Mucosa of descending colon (tissue), 3 donors: Measurements from ENCODE around the gene ASMTL. TPM values are rescaled to one million over a fixed set of nuclear protein-coding genes. Genes with fewer than 3 reads are reported as not detected.

Source experiments
- ATAC-seq: fragments of 200-7000 bp; cut with Tn5 transposase; one replicate; pipeline ENCODE4 v1.9.1; 2020; ENCODE audit warnings: mild to moderate bottlenecking, moderate library complexity
- DNase-seq, 3 donors: peaks; one replicate each; pipeline ENCODE4 v3.0.0-alpha.2; 2020
- H3K36me3 ChIP-seq: fragments of 200-600 bp; one replicate; pipeline ENCODE4 v1.8.0; 2021; ENCODE audit warnings: low read depth, mild to moderate bottlenecking
- H3K4me1 ChIP-seq: fragments of 200-600 bp; one replicate; pipeline ENCODE4 v1.8.0; 2021; ENCODE audit warnings: low read depth, mild to moderate bottlenecking
- H3K4me3 ChIP-seq: fragments of 200-600 bp; one replicate; pipeline ENCODE4 v1.8.0; 2021; ENCODE audit warnings: mild to moderate bottlenecking
- H3K9me3 ChIP-seq: fragments of 200-600 bp; one replicate; pipeline ENCODE4 v1.8.0; 2021; ENCODE audit warnings: mild to moderate bottlenecking
- intact Hi-C, 2 donors: fragments of 100-400 bp; cut with DNase I in 1 of 2; cut with micrococcal nuclease in 1 of 2; formaldehyde crosslinking; loops; one replicate each; pipeline versions ENCODE4 v1.11.0 to v1.11.1; 2022; cut with DNase I, micrococcal nuclease
- total RNA-seq, 3 donors: library from RNA; stranded (reverse); fragmentation: NEBNext Ultra II Directional in 2 of 3; extraction: Animal tissue kit (Norgen Biotek cat#: 25700) in 2 of 3; gene quantifications; one replicate each; pipeline versions ENCODE4 v1.2.1 to v1.2.4, GENCODE V29; 2021 to 2023
- TF ChIP-seq, protein P1 (sequence below): fragments of 200-600 bp; IDR thresholded peaks from one replicate; pipeline ENCODE4 v1.8.0; 2022; ENCODE audit warnings: antibody characterized with exemption, mild to moderate bottlenecking
- donor health status: DM: no; HTN: no; CAD: no; lungs with moderate emphysema.
- donor health status: DM: no; HTN: no; CAD: no.
- donor health status: DM: no; HTN: yes; CAD: no.

Gene ASMTL
- total RNA-seq, 3 donors from 2014 or later = 15.6 to 32.0 (median 18.8) TPM

DNA sequence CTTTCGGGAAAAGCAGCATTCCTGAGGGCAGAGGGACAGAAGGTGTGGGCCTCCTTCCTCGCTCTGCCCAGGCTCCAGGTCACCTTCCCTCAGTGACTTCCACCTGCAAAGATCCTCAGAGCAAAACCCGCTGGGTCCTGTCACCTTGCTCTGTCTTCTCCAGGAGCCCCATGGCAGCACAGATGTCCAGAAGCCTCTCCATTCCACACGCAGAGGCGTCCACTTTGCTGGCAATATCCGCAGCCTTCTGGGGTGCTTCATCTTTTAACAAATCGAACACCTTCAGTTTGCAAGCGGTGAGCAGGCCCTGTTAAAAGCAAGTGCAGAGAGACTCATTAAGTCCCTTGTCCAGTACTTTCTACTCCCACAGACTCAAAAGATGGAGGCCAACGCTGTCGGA is 27.3 kb downstream of the ASMTL start:
- Histone ChIP-seq H3K4me3 (no peak overlapping the region), H3K4me1 (no peaks in the 10 kb centered on the region), H3K9me3 (peaks cover 14% of the 10 kb centered on the region), H3K36me3 (no peaks in the 10 kb centered on the region)
- intact Hi-C loops = no loop called here
- peak in 2 of 3 donors; percentile 3 to 10 for DNase-seq
- no peak for ATAC-seq
- TF ChIP-seq, protein P1, sequence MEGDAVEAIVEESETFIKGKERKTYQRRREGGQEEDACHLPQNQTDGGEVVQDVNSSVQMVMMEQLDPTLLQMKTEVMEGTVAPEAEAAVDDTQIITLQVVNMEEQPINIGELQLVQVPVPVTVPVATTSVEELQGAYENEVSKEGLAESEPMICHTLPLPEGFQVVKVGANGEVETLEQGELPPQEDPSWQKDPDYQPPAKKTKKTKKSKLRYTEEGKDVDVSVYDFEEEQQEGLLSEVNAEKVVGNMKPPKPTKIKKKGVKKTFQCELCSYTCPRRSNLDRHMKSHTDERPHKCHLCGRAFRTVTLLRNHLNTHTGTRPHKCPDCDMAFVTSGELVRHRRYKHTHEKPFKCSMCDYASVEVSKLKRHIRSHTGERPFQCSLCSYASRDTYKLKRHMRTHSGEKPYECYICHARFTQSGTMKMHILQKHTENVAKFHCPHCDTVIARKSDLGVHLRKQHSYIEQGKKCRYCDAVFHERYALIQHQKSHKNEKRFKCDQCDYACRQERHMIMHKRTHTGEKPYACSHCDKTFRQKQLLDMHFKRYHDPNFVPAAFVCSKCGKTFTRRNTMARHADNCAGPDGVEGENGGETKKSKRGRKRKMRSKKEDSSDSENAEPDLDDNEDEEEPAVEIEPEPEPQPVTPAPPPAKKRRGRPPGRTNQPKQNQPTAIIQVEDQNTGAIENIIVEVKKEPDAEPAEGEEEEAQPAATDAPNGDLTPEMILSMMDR = no peak

DNA sequence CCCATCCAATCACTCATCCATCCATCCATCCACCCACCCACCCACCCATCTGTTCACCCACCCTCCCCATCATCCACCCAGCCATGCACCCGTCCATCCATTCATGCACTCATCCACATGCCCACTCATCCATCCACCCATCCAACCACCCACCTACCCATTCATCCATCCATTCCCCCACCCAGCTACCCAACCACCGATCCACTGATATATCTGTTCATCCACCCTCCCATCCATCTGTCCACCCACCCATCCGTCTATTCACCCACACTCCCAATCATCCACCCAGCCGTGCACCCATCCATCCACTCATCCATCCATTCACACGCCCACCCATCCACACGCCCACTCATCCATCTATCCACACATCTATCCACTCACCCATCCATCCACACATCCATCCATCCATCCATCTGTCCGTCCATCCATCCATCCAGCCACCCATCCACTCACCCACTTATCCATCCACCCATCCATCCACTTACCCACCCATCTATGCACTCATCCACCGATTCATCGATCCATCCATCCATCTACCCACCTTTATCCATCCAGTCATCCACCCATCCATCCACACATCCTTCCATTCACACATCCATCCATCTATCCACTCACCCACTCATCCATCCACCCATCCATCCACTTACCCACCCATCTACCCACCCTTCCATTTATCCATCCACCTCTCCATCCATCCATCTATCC is 28.4 kb downstream of the ASMTL start:
- Histone ChIP-seq H3K9me3 (peaks cover 14% of the 10 kb centered on the region), H3K36me3 (no peaks in the 10 kb centered on the region), H3K4me1 (no peaks in the 10 kb centered on the region), H3K4me3 (no peak overlapping the region)
- no peak for ATAC-seq
- TF ChIP-seq, protein P1 = no peak
- no peak for DNase-seq
- intact Hi-C loops = no loop called here

DNA sequence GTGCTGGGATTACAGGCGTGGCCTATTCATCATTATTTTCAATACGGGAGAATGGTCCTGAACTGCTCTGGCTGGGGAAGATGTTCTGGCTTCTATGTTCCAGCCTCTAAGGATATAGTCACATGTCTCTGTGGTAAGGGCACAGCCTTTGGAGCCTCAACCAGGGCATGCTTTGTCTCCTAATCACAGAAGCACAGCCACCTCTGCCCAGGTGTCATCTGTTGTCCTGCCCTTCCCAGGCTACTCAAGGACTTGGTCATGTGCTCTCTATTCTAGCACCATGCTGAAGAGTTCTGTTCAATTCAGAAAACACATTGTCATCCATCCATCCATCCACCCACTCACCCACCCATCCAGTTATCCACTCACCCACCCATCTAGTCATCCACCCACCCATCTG is 29.5 kb downstream of the ASMTL start:
- Histone ChIP-seq H3K9me3 (peaks cover 19% of the 10 kb centered on the region), H3K36me3 (no peaks in the 10 kb centered on the region)
- no peak for DNase-seq

DNA sequence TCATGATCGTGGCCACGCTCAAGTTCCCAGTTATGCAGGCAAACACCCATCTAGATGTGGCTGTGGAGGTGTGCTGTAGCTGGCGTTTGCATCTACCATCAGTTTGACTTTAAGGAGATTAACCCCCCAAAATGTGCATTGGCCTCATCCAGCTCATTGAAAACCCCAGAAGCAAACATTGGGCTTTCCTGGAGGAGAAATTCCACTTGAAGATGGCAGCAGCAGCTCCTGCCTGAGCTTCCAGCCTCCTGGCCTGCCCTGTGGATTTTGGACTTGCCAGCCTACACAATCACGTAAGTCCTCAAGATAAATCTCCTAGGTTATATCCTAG is 30.6 kb downstream of the ASMTL start:
- TF ChIP-seq, protein P1 = no peak
- Histone ChIP-seq H3K9me3 (peaks cover 22% of the 10 kb centered on the region), H3K36me3 (no peaks in the 10 kb centered on the region), H3K4me1 (no peaks in the 10 kb centered on the region), H3K4me3 (no peak overlapping the region)
- intact Hi-C loops = no loop called here
- peak in 1 of 3 donors; percentile 4 for DNase-seq
- no peak for ATAC-seq

More for the DNA sequence above, 29.5 kb downstream of the ASMTL start:
- intact Hi-C loops = no loop called here
- H3K4me1 ChIP-seq = no peaks in the 10 kb centered on the region
- no peak for ATAC-seq
- H3K4me3 ChIP-seq = no peak overlapping the region
- TF ChIP-seq, protein P1 = no peak

DNA sequence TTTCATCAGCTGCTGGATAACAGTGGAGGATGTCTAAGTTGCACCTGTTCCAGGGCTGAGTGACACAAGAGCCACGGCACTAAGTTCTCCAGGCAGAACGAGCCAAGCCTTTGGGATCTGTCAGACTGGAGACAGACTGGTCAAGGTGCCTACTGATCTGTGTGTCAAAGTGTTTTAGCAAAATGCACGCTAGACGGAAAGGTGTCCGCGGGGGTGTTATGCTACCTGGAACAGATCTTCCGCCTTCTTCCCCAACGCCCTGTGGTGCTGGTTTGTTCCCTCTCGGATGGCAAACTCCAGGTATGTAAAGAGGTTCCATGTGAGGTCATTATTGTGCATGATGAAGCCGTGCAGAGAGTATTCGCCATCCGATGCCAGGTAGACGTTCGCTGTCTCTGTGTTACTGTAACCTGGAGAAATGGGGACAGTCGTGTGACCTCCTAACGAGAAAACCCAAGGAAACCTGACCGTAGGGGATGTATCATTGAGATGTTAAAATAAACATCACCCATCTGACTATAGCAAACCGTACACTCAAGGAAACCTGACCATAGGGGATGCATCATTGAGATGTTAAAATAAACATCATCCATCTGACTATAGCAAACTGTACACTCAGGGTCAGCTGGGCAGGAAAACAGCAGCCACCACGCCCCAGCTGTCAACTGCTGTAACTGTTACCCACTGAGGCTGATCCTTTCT is 31.1 kb downstream of the ASMTL start:
- TF ChIP-seq, protein P1 = no peak

More for the DNA sequence above, 31.1 kb downstream of the ASMTL start:
- Histone ChIP-seq H3K36me3 (no peaks in the 10 kb centered on the region), H3K9me3 (peaks cover 22% of the 10 kb centered on the region), H3K4me1 (no peaks in the 10 kb centered on the region), H3K4me3 (no peak overlapping the region)
- ATAC-seq (no peak), DNase-seq (peak in 2 of 3 donors; percentile 8 to 15)
- intact Hi-C loops = no loop called here
